NOMO-1 treated with dmso at 0.1 percent for 144 hours (cell line): ENCODE data around the gene VASN.

Experiments
- DNase-seq: peaks from one replicate; lab custom pipeline; 2025; ENCODE audit not compliant: unreplicated experiment; lab: John Stamatoyannopoulos, UW

The VASN gene

GRCh38 chr16:4351880-4352279 is 19.8 kb upstream of the VASN start:
- no peak for DNase-seq

DNA sequence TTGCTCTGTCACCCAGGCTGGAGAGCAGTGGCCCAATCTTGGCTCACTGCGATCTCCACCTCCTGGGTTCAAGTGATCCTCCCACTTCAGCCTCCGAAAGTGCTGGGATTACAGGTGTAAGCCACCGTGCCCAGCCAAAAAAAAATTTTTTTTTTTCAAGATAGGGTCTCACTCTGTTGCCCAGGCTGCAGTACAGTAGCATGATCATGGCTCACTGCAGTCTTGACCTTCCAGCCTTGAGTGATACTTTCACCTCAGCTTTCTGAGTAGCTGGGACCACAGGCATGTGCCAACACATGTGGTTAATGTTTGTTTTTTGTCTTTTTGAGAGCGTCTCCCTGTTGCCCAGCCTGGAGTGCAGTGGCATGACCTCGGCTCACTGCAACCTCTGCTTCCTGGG is 18.8 kb upstream of the VASN start:
- DNase-seq: no peak

DNA sequence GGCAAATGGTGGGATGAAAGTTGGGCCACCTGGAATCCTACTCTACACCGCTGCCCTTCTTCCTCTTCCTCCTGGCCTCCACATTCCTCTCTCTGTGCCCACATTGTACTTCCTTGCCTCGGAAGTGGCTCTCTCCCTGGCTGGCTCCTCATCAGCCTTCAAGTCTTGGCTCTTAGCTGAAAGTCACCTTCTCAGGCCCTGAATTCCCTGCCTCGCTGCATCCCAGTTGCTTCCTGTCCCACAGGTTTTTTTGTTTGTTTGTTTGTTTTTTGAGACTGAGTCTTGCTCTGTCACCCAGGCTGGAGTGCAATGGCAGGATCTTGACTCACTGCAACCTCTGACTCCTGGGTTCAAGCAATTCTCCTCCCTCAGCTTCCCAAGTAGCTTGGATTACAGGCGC is 18.0 kb upstream of the VASN start:
- DNase-seq: no peak

- no peak for DNase-seq
Observed at GRCh38 chr16:4354512-4355409, 16.9 kb upstream of the VASN start.

DNA sequence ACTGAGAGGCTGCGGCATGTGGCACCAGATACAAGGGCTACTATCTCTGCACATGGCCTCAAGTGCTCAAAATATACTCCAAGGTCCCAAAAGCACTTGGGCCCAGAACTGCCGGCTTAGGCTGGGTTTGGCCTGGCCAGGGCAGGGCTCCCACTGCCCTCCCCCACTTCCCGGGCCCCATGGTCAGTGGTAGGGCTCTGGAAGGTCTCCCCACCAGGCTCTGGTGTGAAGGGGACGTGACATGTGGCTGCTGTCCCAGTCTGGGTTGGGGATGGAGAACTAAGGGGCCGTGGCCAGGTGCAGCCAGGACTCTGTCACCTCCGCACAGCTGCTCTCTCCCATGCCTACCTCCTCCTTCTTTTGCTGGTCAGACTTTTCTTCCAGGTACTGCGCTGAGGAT is 14.8 kb upstream of the VASN start:
- DNase-seq: no peak

- no peak for DNase-seq
Observed at GRCh38 chr16:4358236-4358635, 13.4 kb upstream of the VASN start.

GRCh38 chr16:4358831-4359561 is 12.7 kb upstream of the VASN start:
- no peak for DNase-seq

DNA sequence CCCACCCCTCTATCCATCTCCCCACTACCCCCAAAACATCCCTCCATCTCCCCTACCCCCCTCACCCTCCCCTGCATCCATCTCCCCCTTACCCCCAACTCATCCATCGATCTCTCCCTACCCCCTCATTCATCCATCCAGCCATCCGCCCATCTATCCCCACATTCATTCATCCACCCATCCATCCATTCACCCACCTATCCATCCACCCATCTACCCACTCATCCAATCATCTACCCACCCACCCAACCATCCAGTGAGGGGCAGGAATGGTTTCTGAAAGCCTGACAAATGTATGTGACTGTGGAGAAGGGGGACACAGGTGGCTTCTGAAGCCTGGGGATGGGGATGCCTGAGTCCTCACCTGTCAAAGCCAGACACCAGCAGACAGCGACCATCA is 11.7 kb upstream of the VASN start:
- DNase-seq: no peak

- DNase-seq: no peak
Observed at GRCh38 chr16:4360538-4361021, 11.1 kb upstream of the VASN start.

- DNase-seq: no peak
Observed at GRCh38 chr16:4361033-4361943, 10.4 kb upstream of the VASN start.

DNA sequence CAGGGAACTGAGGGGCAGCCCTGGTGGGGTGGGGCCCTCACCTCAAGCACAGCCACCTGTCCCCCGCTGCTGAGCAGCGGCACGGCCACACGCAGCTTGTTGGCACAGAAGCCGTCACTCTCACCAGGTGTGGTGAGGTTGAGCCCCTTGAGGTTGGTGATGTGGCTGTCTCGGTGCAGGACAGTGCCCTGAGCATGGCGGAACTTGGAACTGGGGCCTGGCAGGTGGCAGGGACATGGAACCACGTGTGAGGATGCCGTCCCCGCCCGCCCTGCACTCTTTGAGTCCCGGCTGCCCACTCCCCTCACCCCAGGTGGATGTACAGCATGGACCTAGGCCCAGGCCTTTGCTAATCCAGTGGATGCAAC is 9.7 kb upstream of the VASN start:
- DNase-seq: no peak

DNA sequence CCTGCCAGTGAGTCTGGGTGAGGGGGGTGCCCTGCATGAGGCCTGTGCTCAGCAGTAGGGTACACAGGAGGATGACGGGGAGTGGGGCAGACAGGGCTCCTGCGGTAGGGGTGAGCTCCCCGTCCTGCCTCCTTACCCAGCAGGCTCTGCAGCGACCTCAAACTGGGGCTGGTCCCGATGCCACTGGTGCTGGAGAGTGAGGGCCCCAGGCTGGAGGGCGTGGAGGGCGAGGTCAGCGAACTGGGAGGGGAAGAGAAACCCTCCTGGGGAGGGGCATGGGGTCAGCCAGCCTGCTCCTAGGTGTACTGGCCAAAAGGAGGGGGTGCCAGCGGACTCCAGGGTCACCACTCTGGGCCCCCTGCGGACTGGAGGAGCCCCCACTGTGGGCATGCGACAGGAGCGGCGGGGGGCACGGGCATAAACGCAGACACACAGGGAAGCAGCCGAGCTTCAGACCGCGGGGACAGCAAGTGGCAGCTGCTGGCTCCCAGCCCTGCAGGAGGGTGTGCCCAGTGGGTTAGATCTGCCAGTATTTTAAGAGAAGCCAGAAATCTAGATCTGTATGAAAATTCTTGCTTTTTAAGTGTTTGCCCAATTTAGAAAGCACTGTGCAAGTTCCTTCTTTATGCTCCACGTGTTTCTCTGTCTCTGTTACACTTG is 9.0 kb upstream of the VASN start:
- no peak for DNase-seq

DNA sequence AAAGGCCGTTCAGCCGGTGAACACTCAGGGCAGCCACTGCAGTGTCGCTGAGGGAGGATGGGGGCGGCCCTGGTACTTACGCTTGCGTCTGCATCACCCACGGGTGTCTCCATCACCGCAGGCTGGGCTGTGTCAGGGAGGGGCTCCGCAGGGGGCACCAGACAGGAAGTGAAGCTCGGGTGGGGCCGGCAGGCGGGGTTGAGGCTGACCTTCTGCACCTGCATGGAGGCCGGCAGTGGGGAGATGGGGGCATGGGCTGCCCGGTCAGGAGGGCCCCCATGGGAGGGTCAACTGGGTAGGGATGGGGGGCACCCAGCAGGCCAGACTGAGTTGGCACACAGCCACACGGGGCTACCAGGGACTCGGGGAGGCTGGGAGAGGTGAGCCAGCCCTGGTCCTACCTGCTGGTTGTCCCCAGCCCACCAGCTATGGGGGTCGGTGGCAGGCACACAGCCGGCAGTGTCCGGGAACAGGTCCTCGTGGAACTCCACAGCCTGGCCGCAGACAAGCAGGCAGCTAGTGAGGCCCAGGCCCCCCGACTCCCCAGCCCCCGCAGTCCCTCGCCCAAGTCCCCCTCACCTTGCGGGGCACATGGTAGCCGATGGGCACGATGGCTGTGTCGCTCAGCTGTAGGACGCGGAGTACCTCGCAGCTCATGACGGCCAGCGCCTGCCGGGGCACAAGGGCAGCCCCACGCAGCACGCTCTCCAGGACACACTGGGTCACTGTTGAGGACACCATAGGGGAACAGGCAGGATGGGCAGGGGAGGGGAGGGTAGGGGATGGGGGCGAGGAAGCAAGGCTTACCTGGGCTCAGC is 7.2 kb upstream of the VASN start:
- DNase-seq: no peak

DNA sequence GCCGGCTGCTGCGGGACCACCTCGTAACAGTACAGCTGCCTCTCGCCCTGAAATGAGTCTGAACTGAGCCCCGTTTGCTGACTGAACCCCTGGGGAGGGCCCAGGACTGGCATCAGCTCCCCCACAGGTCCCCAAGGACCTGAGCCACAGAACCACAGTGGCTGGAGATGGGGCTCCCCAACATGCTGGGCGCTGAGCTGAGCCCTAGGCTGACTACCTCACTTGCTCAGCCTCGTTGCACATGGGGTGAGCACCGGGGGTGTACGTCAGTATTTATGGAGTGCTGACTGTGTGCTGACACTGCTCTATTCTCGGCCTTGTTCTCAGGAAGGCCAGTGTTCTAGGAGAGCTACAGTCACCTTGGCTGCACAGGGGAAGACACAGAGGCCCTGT is 6.6 kb upstream of the VASN start:
- DNase-seq: no peak

GRCh38 chr16:4365615-4366014 is 6.0 kb upstream of the VASN start:
- DNase-seq: no peak

GRCh38 chr16:4366016-4366415 is 5.6 kb upstream of the VASN start:
- DNase-seq: no peak

DNA sequence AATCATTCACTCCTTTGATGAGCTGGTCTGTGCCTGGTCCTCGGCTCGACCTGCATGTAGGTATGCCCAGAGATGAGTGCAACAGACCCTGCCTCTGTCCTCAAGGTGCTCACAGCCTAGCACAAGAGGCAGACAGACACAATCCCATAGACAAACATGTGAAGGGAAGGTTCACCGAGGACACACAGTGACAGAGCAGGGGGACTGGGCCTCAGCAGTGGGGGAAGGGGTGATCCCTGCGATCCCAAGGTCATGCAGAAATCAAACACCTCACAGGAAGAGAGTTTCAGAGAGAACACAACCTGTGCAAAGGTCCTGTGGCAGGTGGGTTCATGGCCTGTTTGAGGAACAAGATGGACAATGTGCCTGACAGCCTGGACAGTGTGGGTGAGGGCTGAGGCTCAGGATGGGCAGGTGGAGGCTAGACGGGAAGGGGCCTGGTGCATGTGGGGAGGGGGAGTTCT is 4.2 kb upstream of the VASN start:
- DNase-seq: no peak

DNA sequence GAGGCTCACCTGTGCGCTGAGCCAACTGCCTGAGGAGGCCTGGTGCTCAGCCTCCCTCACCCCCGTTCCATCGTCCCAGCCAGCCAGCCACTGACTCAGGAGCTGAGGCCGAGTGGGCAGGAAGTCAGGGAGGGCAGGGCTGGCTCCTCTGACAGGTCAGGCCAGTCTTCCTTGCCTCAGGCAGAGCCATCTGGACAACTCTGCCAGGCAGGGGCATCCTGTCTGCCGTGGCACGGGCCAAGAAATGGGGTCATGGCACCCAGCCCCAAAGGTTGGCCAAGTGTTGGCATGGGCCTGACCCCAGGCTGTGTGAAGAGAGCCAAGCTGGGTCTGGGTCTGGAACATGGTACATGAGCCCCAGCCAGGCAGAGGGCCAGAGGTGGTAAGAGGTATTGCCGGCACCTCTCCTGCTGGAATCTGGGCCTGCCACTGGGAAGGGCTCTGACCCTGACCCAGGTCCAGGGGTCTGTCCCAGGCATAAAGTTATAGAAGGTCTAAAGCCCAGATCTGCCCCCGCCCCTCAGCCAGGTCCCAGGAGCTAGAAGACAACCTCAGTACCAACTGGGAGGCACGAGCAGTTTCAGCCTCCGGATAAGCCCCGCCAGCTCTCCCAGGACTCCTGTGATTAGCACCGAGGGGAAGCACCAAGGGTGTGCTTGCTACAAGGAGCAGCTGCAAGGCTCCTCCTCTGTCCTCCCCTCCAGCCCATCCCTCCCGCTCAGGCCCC is 2.5 kb upstream of the VASN start:
- DNase-seq: no peak

GRCh38 chr16:4370151-4370550 is 1.5 kb upstream of the VASN start:
- no peak for DNase-seq
